Dendritic cell treated with granulocyte-macrophage colony-stimulating factor and Interleukin-4, amounts not matched to agents 40 ng/mL and 50 ng/mL, for 4 days (primary cell): ENCODE results near the gene SNAPC2.

Experiments
- H3K27ac Mint-ChIP-seq: one replicate; pipeline ENCODE4 v1.8.0; 2022; ENCODE audit warnings: mild to moderate bottlenecking, mixed read lengths
- H3K27me3 Mint-ChIP-seq: one replicate; pipeline ENCODE4 v1.8.0; 2022; ENCODE audit warnings: mild to moderate bottlenecking, mixed read lengths
- H3K36me3 Mint-ChIP-seq: one replicate; pipeline ENCODE4 v1.8.0; 2022; ENCODE audit warnings: low read depth, mixed read lengths
- H3K4me1 Mint-ChIP-seq: one replicate; pipeline ENCODE4 v1.8.0; 2022; ENCODE audit warnings: low read depth, mixed read lengths
- H3K4me3 Mint-ChIP-seq: one replicate; pipeline ENCODE4 v1.8.0; 2022; ENCODE audit warnings: mild to moderate bottlenecking, moderate library complexity, mixed read lengths
- H3K9me3 Mint-ChIP-seq: one replicate; pipeline ENCODE4 v1.8.0; 2022; ENCODE audit warnings: mixed read lengths
- intact Hi-C: fragments of 100-400 bp; cut with micrococcal nuclease; formaldehyde crosslinking; loops from one replicate; pipeline ENCODE4 v1.15.0; 2022

Gene SNAPC2

DNA sequence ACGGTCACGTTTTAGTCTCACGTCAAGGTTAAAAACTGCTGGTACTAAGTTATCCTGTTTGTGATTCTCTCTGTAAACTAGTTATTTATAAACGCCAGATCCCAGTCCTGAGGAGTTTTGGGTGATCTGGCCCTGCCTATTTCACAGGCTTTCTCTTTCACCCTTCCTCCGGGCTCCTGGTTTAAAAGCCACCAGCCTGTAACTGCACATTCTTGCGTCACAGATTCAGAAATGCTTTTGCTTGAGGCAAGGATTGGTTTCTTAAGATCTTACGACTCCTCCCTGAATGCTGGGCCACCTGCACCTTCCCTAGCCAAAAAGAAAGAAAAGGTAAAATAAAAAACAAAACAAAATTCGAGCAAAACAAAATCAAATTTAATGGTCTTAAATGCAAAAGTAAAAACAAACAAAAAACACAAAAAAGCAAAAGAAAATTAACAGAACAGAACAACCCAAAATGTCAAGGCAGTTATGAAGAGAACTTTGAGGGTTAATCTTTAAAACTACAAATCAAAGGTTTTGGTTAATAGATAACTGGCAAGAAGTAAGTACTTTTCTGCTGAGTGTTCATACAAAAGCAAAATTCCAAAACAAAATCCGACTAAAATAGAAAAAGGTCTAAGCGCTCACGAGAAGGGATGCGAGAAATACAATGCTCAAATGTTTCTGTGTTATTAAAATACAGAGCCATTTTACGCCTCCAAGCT, 41.9 kb downstream of the SNAPC2 start:
- H3K27ac Mint-ChIP-seq, result no peak overlapping the region
- H3K27me3 Mint-ChIP-seq, result no peaks in the 10 kb centered on the region
- H3K9me3 Mint-ChIP-seq, result no peaks in the 10 kb centered on the region
- intact Hi-C loops, result no loop called here
- H3K36me3 Mint-ChIP-seq, result peaks cover 89% of the 10 kb centered on the region
- H3K4me3 Mint-ChIP-seq, result no peak overlapping the region
- no peaks in the 10 kb centered on the region for H3K4me1 Mint-ChIP-seq

DNA sequence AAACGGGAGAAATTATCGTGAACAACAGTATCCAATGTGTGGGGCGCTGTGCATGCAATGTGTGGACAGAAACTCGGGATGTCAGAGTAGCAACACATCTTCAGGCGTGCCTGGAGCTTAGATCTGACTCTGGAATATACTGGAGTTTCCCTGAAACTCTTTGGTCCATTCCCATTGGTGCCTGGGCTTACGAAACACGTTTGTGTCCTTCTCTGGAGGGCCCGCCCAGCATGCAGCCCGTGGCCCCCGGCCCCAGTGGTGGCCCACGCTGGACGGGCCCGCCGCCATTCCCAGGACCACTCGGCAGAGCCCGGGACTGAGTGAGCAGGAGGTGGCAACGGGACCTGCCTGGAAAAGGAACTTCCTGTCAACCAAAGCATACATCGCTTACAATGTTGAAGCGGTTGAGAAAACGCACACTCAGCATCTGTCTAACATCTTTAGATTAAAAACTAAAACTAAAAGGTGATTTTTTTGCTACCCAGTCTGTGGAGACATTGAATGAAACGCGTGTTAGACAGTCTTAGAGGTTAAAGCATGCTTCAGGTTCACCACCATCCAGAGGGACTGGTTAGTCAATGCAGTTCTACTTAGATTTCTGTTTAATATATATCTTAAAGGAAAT, 42.6 kb downstream of the SNAPC2 start:
- no peaks in the 10 kb centered on the region for H3K27me3 Mint-ChIP-seq
- H3K4me1 Mint-ChIP-seq, result no peaks in the 10 kb centered on the region
- H3K27ac Mint-ChIP-seq, result no peak overlapping the region
- H3K4me3 Mint-ChIP-seq, result no peak overlapping the region
- H3K9me3 Mint-ChIP-seq, result no peaks in the 10 kb centered on the region
- H3K36me3 Mint-ChIP-seq, result peaks cover 89% of the 10 kb centered on the region
- intact Hi-C loops, result no loop called here

DNA sequence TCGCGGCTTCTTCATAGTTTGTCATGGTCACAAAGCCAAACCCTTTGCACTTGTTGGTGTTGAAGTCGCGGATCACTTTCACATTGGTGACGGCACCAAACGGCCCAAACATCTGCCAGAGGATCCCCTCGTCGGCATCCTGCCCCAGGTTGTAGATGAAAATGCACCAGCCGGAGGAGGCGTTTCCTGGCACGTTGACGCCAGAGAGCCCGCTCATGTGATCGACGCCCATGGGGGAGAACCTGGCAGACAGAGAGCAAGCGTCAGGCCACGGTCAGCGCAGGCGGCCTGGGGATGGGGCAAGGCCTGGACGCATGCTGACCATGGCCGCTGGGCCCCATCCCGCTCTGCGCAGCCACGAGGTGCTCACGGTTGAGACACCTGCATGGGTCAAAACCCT, 43.4 kb downstream of the SNAPC2 start:
- Mint-ChIP-seq H3K4me1 (no peaks in the 10 kb centered on the region), H3K27me3 (no peaks in the 10 kb centered on the region), H3K27ac (no peak overlapping the region), H3K4me3 (no peak overlapping the region), H3K9me3 (no peaks in the 10 kb centered on the region), H3K36me3 (peaks cover 89% of the 10 kb centered on the region)
- intact Hi-C loops, result no loop called here

- Mint-ChIP-seq H3K27me3 (no peaks in the 10 kb centered on the region), H3K9me3 (no peaks in the 10 kb centered on the region), H3K4me3 (no peak overlapping the region), H3K36me3 (peaks cover 91% of the 10 kb centered on the region), H3K27ac (no peak overlapping the region), H3K4me1 (no peaks in the 10 kb centered on the region)
- intact Hi-C loops, result no loop called here
Measured at GRCh38 chr19:7965259-7965841, 45.2 kb downstream of the SNAPC2 start.

DNA sequence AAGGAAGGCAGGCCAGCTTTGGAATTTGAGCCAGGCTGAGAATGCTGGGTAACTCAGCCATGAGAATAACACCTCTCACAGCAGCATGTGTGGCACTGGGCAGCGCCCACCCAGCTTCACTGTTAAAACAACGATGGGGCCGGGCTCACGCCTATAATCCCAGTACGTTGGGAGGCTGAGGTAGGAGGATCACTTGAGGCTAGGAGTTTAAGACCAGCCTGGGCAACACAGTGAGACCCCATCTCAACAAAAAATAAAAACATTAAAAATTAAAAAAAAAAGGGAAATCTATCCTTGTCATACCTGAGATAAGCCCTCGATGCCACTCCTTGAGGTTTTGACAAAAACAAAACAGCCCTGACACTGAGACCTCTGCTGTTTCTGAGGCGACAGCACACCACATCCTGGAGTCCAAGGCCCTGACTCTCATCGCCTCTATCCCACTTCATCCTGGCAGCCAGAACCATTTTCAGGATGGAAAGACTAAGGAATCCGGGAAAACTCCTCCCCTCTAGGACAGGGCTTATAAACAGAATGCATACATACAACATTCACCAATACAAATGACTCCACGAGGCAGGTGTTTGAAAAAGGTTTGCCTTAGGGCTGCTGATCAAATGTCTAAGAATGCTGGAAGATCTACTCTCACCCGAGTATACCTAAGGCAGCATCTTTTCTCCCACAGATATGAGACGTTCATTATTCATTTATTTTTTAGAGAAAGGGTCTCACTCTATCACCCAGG, 46.0 kb downstream of the SNAPC2 start:
- Mint-ChIP-seq H3K27me3 (no peaks in the 10 kb centered on the region), H3K9me3 (no peaks in the 10 kb centered on the region), H3K4me3 (no peak overlapping the region), H3K36me3 (peaks cover 94% of the 10 kb centered on the region), H3K4me1 (no peaks in the 10 kb centered on the region), H3K27ac (no peak overlapping the region)
- intact Hi-C loops, result no loop called here

DNA sequence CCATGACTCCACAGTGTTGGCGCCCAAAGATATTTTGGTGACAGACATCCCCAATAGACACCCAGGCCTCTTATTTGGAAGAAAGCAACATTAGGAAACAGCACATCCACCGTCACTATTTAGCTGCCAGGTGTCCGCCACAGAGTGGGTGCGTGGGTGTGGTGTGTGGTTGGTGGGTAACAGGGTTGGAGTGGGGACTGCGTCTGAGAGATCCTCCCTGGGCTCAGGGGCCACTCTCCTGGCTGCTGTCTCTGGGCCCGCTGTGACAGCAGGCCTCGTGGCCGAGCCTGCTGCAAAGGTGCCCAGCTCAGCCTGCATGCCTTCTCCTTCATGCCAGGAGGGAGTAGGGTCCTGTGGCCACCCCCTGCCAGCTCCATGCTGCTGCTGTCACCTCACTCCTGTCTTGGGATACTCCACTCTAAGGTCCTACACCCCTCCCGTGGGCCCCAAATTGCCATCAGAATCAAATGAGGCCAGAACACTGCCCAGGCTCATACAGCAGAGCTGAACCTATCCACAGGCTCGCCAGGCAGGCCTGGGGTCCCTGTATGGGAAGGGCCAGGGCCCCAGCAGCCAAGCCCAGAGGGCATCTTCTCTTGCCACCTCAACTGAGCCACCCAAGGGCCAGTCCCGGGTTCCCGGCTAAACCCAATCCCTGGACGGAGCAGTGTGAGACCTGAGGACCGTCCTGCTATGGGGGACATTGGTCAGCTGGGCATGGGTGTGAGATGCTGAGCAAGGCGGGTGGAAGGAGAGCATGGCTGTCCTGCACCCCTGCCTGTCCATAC, 48.1 kb downstream of the SNAPC2 start:
- no peaks in the 10 kb centered on the region for H3K4me1 Mint-ChIP-seq
- no peaks in the 10 kb centered on the region for H3K27me3 Mint-ChIP-seq
- peaks cover 94% of the 10 kb centered on the region for H3K36me3 Mint-ChIP-seq
- no peak overlapping the region for H3K4me3 Mint-ChIP-seq
- intact Hi-C loops, result no loop called here
- no peaks in the 10 kb centered on the region for H3K9me3 Mint-ChIP-seq
- H3K27ac Mint-ChIP-seq, result no peak overlapping the region

DNA sequence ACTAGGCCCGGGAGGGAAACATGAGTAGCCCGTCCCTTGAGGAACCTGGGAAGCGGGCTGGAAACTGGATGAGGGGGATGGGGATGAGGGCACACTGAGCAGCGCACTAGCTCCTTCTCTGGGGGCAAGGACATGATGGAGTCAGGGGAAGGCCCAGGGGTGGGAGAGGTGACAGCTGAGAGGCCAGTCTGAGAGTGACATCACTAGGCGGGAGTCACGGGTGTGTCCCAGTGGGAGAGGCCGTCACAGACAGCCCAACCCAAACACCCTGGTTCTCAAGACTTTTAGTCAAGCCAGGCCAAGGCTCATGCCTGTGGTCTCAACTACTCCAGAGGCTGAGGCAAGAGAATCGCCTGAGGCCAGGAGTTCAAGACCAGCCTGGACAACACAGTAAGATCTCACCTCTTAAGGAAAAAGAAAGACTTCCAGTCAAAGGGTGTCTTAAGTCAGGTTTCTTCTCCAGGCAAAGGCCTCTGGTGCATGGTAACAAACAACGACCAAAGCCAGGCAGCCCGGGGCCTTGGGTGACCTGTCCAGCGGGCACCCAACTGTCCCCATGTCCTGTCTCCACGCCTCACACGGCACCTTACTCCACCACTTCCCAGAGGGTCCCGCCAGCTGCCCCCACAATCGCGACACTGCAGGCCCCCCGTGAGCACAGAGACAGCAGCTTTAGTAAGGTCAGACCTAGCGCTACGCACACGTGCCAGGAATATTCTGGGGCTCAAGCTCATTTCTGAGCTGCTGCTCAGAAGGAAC, 48.8 kb downstream of the SNAPC2 start:
- intact Hi-C loops, result no loop called here
- no peaks in the 10 kb centered on the region for H3K9me3 Mint-ChIP-seq
- H3K27ac Mint-ChIP-seq, result no peak overlapping the region
- H3K36me3 Mint-ChIP-seq, result peaks cover 94% of the 10 kb centered on the region
- H3K27me3 Mint-ChIP-seq, result no peaks in the 10 kb centered on the region
- H3K4me1 Mint-ChIP-seq, result no peaks in the 10 kb centered on the region
- no peak overlapping the region for H3K4me3 Mint-ChIP-seq

GRCh38 chr19:7969555-7969939, 49.4 kb downstream of the SNAPC2 start:
- no peaks in the 10 kb centered on the region for H3K4me1 Mint-ChIP-seq
- H3K36me3 Mint-ChIP-seq, result peaks cover 95% of the 10 kb centered on the region
- no peak overlapping the region for H3K4me3 Mint-ChIP-seq
- intact Hi-C loops, result no loop called here
- H3K27ac Mint-ChIP-seq, result no peak overlapping the region
- H3K27me3 Mint-ChIP-seq, result no peaks in the 10 kb centered on the region
- H3K9me3 Mint-ChIP-seq, result no peaks in the 10 kb centered on the region

DNA sequence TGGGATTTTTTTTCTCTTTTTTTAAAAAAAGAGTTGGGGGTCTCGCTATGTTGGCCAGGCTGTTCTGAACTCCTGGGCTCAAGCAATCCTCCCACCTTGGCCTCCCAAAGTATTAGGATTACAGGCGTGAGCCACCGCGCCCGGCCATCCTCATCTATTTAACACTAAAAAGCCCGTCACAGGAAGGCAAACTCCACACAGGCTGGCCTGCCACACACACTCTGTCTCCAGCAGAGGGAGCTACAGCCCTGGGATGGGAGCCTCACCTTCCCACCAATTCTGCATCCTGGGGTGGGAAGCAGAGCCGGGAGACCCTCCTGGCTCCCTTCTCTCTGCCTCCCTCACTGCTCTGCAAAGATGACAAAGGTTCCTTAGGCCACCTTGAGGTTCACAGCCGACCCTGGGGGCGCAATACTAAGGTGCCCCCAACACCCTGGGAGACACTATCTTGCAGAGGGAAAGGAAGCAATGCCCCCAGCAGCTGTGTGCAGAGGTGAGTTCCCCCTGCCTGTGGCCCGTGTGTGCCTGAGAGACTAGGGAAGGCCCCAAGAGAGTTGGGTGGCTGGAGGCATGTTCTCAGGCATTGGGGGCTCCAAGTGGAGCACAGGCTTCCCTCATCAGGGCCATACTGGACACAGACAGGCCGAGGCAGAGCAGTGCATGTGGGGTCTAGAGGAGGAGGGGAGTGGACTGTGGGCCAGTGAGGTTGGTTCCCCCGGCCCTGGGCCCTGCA, 50.7 kb downstream of the SNAPC2 start:
- Mint-ChIP-seq H3K9me3 (no peaks in the 10 kb centered on the region), H3K27ac (no peak overlapping the region), H3K36me3 (peaks cover 94% of the 10 kb centered on the region), H3K4me3 (no peak overlapping the region), H3K27me3 (no peaks in the 10 kb centered on the region), H3K4me1 (no peaks in the 10 kb centered on the region)
- intact Hi-C loops, result loop anchor here (2.0 kb wide), 1 partner anchor 32 kb away; no protein-coding TSS in a partner anchor

GRCh38 chr19:7971553-7972520, 51.7 kb downstream of the SNAPC2 start:
- H3K4me1 Mint-ChIP-seq, result no peaks in the 10 kb centered on the region
- H3K4me3 Mint-ChIP-seq, result no peak overlapping the region
- H3K27ac Mint-ChIP-seq, result no peak overlapping the region
- intact Hi-C loops, result loop anchor here (2.0 kb wide), 1 partner anchor 31 kb away; no protein-coding TSS in a partner anchor
- no peaks in the 10 kb centered on the region for H3K9me3 Mint-ChIP-seq
- H3K36me3 Mint-ChIP-seq, result peaks cover 89% of the 10 kb centered on the region
- no peaks in the 10 kb centered on the region for H3K27me3 Mint-ChIP-seq
